ENCODE data around the gene HUNK.

GRCh38 chr21:31912501-31912900 is 39.7 kb downstream of the HUNK start:
- TF ChIP-seq CTCF (conservative IDR thresholded peaks at IDR 0.05) = no peak
- TF ChIP-seq EZH2 (IDR thresholded peaks at IDR 0.05; ENCODE audit: low read depth) = no peak

Measured in PC-9 (cell line).